KBM-7 (cell line): ENCODE data around the gene DDX3X.
"Not testable (repeated sequence)": the region's sequence is repeated elsewhere in the genome, so short reads cannot be mapped to it uniquely, and the experiment has no call there.

Experiments used
- DNase-seq: peaks from one replicate; pipeline ENCODE4 v3.0.0-alpha.2; 2015
- in situ Hi-C: fragments of 300-500 bp; cut with MboI; formaldehyde crosslinking; loops from 2 replicates; pipeline ENCODE4 v1.14.3; 2020; ENCODE audit warnings: low sequenced_read_pairs, low pct_unique_long_range_greater_than_20kb, mixed read lengths

DDX3X gene

DNA sequence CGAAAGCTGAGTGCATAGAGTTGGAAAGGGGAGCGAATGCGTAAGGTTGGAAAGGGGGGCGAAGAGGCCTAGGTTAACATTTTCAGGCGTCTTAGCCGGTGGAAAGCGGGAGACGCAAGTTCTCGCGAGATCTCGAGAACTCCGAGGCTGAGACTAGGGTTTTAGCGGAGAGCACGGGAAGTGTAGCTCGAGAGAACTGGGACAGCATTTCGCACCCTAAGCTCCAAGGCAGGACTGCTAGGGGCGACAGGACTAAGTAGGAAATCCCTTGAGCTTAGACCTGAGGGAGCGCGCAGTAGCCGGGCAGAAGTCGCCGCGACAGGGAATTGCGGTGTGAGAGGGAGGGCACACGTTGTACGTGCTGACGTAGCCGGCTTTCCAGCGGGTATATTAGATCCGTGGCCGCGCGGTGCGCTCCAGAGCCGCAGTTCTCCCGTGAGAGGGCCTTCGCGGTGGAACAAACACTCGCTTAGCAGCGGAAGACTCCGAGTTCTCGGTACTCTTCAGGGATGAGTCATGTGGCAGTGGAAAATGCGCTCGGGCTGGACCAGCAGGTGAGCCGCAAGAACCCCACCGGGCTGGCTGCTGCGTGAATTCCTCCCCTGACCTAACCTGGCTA, at the start of gene DDX3X:
TSS of gene DDX3X (plus strand) at position 419 of the 619 bp plus-strand sequence. CDS start at position 510, 91 bp downstream.
- peak; percentile 95 for DNase-seq
- in situ Hi-C loops: no loop called here

DNA sequence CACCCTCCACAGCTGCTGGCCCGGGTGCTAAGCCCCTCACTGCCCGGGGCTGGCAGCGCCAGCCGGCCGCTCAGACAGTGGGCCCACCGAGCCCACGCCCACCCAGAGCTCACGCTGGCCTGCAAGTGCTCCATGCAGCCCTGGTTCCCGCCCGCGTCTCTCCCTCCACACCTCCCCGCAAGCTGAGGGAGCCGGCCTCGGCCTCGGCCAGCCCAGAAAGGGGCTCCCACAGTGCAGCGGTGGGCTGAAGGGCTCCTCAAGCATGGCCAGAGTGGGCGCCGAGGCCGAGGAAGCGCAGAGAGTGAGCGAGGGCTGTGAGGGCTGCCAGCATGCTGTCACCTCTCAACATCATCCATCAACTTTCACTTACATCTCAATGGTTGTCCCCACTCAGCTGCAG, 48.0 kb upstream of the DDX3X start:
- DNase-seq, in situ Hi-C loops: not testable (repeated sequence)

DNA sequence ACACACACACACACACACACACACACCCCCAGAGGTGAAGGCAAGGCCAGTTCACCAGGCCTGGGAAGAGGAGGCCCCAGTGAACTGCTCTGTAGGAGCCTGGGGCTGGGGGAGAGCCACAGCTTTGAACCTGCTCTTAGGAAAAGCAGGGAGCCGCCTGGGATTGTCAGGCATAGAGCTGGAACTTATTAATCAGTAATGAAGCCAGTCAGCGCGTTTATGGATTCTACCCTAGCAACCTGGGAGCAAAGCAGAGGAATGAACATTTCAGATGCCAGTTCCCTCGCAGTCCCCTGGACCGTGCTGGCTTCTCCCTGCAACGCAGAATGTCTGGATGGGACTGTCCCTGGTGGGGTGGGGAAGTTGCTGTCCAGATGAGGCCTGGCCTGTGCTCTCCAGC, 45.3 kb upstream of the DDX3X start:
- no peak for DNase-seq
- in situ Hi-C loops: no loop called here

DNA sequence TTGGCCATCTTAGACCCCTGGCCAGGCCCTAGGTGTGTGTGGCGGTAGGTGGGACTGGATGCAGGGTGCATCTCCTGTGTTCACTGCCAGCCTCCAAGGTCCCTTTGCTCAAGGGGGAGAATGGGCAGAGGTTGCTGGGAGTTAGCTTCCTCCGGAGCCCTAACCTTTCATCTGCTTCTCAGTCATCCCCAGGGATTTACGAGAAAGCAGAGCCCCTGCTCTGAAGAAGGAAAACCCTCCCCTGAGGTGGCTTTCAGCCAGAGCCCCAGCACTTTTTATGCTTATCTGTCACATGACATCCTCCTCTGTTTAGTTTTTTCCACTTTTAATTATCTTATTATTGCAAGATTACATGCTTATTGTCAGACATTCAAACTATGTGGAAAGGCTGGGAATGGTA, 44.9 kb upstream of the DDX3X start:
- DNase-seq: no peak
- in situ Hi-C loops: no loop called here

DNA sequence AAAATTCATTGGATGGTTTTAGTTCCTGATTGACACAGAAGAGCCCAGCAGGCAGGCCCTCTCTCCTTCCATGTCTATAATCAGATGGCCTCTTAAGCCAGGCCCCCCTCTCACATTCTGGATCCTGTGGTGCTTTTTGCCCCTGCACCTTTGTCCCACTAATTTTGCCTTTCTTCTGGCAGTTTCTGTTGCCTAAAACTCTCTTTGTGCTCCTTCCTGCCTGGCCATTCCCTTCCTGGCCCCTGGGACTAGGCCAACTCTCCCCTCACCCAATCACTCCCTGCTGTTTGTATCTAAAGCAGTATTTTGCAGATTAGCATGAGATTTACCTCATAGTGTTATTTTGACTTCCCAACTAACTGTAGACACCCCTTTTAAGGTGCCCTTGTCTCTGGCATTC, 42.7 kb upstream of the DDX3X start:
- in situ Hi-C loops: no loop called here
- DNase-seq: no peak

DNA sequence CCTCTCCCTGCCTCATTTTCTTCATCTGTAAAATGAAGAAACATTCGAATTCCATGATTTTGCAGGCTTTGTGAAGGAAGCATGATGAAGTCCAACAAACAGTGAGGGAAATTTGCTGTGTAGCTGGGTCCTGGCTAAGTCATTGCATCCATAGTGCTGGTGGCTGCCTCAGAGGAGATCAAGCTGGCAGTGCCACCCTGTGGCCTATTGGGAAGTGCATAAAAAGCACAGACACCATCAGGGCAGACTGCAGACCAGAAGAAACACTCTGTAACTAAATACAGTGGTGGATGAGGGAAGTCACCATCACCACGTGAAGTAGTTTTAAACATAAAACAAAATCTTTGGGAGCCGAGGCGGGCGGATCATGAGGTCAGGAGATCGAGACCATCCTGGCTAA, 40.7 kb upstream of the DDX3X start:
- in situ Hi-C loops: no loop called here
- DNase-seq: peak; percentile 71

DNA sequence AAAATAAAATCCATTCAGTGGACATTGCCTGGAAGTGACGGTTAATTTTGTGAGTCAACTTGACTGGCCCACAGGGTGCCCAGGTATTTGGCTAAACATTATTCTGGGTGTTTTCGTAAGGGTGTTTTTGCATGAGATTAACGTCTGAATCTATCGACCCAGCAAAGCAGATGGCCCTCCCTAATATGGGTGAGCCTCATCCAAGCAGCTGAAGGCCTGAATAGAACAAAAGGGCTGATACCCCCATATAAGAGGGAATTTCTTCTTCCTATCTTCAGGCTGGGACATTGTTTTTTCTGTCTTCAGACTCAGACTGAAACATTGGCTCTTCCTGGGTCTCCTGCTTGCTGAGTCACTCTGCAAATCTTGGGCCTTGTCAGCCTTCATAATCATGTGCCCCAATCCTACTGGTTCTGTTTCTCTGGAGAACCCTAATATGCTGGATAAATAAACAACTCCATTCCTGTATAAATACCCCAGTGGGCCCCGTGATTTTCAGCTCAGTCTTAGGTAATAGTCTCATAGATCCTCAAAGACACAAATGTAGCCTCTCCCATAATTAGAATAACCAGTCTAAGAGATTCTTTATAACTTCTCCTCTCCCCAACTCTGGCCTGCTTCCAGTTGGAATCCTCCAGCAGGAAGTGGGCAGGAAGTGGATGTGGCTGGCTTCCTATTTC, 33.1 kb upstream of the DDX3X start:
- in situ Hi-C loops: no loop called here
- peak; percentile 45 for DNase-seq

DNA sequence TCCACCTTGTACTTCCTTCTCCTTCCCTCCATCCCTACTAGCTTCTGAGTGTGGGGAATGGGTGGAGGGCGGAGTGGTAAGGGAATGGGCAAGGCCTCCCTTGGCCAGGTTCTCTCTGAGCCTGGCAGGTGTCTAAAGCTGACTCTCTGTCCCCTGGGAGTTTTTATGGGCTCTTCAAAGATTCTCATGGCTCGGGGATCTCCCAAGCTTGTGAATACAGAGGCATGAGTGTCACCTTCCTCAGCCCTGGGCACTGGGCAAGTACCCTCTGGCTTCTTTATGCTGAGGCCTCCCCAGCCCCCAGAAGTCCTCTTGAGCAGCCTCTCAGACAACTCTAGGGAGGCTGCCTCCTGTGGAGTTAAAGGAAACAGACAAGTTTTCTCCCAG, 32.5 kb upstream of the DDX3X start:
- in situ Hi-C loops: no loop called here
- DNase-seq: no peak

DNA sequence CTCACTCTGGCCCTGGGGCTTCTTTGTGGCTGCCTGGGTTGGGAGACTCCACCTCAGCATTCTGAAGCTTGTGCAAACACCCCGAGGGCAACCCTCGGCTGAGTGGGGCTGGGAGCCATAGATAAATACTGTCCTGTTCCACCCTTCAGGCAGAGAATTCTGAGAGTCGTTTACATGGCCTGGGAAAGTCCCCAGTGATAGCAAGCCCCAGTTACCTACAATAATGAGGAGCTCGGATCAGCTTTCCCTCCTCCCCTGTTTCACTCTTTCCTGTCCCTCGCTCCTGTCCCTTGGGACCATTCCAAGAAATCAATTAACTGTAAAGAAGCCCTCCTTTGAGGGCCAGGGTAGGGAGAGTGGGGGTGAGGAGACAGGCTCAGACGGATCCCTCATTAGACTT, 31.6 kb upstream of the DDX3X start:
- in situ Hi-C loops: no loop called here
- DNase-seq: no peak

DNA sequence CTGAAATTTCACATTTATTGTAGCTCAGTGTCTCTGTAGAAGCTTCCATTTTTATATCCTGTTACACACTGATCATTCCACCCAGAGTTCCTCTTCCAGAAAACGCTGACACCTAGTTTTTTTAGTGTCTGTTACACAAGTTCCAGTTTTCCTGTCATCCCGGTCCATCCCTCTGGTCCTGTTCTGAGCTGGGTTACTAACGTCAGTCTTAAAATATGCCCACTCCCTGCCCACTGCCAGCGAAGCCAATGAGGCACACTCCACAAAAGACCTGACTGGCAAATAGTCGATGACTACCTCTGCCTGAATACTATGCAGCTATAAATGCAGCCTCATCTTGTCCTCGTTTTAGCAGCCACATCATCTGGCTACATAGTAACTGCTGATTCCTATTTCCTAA, 30.9 kb upstream of the DDX3X start:
- in situ Hi-C loops: no loop called here

DNA sequence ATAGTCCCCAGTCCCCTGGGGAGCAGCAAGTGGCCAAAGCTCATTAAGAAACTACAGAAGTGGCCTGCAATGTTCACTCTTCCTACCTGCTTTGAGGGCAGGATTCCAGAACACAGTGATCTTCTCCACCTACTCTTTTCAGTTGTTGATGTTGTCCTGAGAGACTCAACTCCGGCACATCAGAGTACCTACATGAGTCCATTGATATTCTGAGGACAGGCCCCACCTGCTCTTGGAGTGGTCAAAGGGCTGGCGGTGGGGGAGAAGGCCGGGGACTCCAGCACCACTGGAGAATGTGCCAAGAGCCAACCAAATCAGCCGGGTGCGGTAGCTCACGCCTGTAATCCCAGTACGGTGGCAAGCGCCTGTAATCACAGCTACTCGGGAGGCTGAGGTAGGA, 29.8 kb upstream of the DDX3X start:
- in situ Hi-C loops: no loop called here
- no peak for DNase-seq

More for the DNA sequence above, 30.9 kb upstream of the DDX3X start:
- no peak for DNase-seq

DNA sequence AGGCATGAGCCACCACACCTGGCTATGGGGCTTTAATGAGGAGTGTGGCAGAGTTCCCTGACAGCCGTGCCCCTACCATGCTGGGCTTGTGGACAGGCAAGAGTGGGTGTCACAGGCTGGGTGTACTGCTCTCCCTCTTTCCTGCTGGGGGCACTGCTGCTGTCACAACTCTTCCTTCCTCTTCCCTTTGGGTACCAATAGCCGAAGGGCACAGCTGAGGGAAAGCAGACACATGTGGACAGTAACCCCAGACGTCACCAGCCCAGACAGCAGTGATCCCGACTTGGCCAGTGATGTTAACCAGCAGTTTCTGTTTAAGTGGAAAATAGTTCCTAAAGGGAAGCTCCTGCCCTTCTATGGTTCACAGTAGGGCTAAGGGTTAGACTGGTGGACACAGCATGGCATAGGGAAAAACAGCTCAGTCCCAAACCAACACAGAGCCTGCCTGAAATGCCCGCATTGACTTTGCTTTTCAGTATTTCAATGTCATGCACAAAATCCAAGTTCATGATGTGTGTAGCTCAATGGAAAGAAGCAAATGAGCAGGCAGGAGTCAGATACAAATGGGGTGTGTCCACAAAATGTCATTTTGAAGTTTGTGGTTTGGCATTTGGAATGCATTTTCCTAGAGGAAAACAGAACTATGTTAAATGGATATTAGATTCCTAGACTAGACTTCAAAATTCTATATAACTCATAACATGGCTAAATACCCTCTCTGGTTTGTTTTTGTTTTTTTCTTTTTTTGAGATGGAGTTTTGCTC, 24.9 kb upstream of the DDX3X start:
- in situ Hi-C loops: no loop called here
- no peak for DNase-seq

DNA sequence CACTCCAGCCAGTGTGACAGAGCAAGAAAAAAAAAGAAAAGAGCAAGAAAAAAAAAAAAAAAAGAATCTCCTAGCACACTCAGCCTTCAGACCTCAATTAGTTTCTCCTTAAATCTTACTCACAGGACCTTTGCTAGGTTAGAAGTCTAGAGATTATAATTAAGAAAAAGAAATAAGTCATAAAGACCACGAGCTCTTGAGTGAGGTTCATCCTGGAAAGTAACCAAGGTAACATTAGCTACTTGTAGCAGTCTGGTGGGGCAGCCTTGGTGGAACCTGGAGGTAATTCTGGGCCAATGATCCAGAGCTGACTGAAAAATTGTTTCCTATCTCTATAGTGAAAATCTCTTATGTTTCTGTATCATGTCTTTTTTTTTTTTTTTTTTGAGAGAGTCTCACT, 21.2 kb upstream of the DDX3X start:
- DNase-seq: no peak

DNA sequence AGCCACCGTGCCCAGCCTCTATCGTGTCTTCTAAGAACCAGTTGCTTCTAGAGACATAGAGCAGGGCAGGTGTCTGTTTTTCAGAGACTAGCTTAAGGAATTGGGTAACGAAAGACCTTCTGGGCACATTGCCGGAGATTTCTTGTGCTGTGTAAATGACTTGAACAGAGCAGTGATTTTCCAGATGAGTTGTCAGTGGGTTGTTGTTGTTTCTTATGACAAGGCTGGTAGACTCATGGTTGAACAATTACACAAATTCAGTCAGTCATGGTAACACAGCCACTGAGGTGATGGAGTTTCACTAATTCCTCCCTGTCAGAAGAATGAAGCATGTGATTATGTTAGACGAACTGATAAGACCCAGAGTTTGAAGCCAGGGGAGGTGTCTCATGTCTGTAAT, 20.5 kb upstream of the DDX3X start:
- DNase-seq: no peak
- in situ Hi-C loops: no loop called here

More for the DNA sequence above, 21.2 kb upstream of the DDX3X start:
- in situ Hi-C loops: no loop called here

DNA sequence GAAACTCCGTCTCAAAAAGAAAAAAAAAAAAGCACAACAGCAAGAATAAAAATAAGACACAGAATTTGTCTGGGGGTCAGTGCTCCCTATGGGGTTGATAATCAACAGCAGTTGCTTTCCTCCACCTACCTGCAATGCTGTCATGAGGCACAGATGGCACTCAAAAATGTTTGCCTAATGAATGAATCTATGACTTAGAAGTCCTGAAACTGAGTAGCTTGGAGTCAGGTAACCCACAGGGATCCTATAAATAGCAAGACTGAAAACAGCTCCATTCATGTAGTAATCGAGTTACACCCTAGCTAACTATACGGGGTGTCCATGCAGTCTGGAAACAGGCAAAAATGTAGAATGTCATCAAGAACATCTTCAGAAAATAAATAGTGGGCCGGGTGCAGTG, 19.8 kb upstream of the DDX3X start:
- in situ Hi-C loops: no loop called here
- DNase-seq: no peak

DNA sequence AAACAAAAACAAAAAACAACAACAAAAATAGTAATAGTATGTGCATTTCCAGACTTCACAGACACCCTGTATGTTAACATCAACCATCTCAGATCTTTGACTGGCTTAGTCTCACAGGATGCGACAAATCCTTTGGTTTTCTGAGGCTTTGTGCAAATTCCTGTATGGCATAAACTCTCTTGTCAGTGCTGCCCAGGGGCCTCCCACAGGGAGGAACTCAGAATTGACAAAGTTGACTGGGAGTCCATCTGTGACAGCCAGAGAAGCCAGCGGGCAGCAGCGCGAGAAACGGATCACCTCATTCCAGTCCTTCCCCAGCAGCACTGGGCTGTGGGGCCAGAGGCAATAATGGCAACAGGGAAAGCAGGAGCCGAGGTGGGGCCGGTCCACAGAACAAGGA, 19.1 kb upstream of the DDX3X start:
- no peak for DNase-seq
- in situ Hi-C loops: no loop called here

DNA sequence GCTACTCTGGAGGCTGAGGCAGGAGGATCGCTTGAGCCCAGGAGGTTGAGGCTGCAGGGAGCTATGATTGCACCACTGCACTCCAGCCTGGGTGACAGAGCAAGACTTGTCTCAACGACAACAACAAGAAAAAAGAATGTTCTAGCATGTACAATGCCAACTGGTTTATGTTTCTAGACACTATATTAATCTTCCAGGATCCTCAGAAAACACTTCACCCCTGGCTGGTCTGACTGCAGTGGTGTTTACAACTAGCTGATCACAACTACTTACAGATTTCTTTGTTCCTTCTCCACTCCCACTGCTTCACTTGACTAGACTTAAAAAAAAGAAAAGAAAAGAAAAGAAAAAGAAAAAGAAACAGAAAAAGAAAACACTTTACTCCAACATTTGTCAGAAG, 17.7 kb upstream of the DDX3X start:
- DNase-seq, in situ Hi-C loops: not testable (repeated sequence)

DNA sequence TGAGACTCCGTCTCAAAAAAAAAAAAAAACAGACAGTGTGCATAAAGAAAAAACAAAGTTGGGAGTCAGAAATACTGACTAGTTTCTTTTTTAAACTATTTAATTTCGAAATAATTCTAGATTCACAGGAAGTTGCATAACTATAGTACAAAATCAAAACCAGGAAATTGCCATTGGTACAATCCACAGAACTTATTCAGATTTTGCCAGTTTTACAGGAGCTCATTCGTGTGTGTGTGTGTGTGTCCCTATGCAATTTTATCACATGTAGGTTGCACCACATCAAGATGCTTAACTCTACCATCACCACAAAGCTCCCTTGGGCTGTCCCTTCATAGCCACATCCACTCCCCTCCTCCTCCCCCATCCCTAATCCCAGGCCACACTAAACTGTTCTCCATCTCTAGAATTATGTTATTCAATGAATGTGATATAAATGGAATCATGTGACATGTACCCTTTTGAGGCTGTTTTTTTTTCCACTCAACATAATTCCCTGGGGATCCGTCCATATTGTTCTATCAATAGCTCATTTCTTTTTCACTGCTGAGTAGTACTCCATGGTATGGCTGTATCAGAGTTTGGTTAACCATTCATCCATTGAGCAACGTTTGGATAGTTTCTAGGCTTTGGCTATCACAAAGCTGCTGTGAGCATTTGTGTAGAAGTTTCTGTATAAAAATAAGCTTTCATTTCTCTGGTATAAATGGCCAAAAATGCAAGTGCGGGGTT, 16.3 kb upstream of the DDX3X start:
- no peak for DNase-seq
- in situ Hi-C loops: no loop called here

DNA sequence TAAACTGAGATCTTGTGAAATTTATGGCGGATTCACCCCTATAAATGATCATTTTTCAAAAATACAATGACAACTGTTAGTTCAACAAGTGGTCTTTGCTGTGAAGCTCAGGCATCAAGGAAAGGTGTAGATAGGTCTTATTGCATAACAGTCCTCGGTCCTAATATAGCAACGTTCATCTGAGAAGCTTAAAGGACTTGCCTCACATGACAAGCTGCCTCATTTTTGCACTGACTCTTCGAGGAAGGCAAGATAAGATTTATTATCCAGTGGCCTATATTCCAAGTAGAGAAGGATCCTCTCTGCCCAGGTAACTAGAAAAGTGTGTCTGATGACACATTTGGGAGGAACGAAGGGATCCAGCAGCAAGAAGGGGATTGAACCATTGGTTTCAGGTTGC, 13.6 kb upstream of the DDX3X start:
- no peak for DNase-seq
- in situ Hi-C loops: no loop called here
